HCT116 (cell line): Measurements from ENCODE around the gene APOBEC3A.
A peak's percentile ranks its signal among the peaks of the same experiment; 100 is the strongest.

Experiments used
- CTCF ChIP-seq, 3 experiments: fragments of 200-600 bp in 1 of 3; sonication (generic) in 1 of 3; IDR thresholded peaks in 2 of 3; conservative IDR thresholded peaks in 1 of 3; 2 replicates each; pipeline ENCODE4 v1.5.1; 2012 to 2017; ENCODE audit warnings: low read depth in 2 of 3, low read length in 2 of 3, antibody characterized with exemption in 1 of 3, borderline replicate concordance in 1 of 3, control low read depth in 1 of 3, mild to moderate bottlenecking in 1 of 3, mixed read lengths in 1 of 3, mixed run types in 1 of 3, moderate library complexity in 1 of 3; ENCODE audit not compliant: insufficient read depth in 1 of 3
- EZH2phosphoT487 ChIP-seq: fragments of 200-600 bp; IDR thresholded peaks from 2 replicates; pipeline ENCODE4 v1.6.1; 2018; ENCODE audit warnings: antibody characterized with exemption, borderline replicate concordance
- MAX ChIP-seq: IDR thresholded peaks from 2 replicates; pipeline ENCODE4 v1.6.1; 2012
- POLR2A ChIP-seq: IDR thresholded peaks from 2 replicates; pipeline ENCODE4 v1.7.0; 2011; ENCODE audit warnings: borderline replicate concordance; ENCODE audit not compliant: insufficient read depth, insufficient read length; ENCODE audit errors: extremely low read depth
- POLR2AphosphoS5 ChIP-seq: IDR thresholded peaks from 2 replicates; pipeline ENCODE4 v1.6.1; 2011; ENCODE audit warnings: mild to moderate bottlenecking, low read depth, low read length, moderate library complexity
- REST ChIP-seq: IDR thresholded peaks from 2 replicates; pipeline ENCODE4 v1.6.1; 2012; ENCODE audit warnings: low read depth
- SIN3A ChIP-seq: IDR thresholded peaks from 2 replicates; pipeline ENCODE4 v1.6.1; 2012; ENCODE audit warnings: low read depth
- SP1 ChIP-seq: IDR thresholded peaks from 2 replicates; pipeline ENCODE4 v1.6.1; 2012; ENCODE audit warnings: low read depth
- TCF7L2 ChIP-seq: IDR thresholded peaks from 2 replicates; pipeline ENCODE4 v1.7.0; 2011; ENCODE audit warnings: borderline replicate concordance, inconsistent platforms; ENCODE audit not compliant: insufficient read depth, insufficient read length; ENCODE audit errors: extremely low read depth
- YY1 ChIP-seq: IDR thresholded peaks from 2 replicates; pipeline ENCODE4 v1.6.1; 2011; ENCODE audit warnings: low read length, low read depth, moderate library complexity, mild to moderate bottlenecking; ENCODE audit not compliant: insufficient replicate concordance; ENCODE audit errors: extremely low read depth
- ZNF274 ChIP-seq: fragments of 200-500 bp; sonication (Bioruptor generic); IDR thresholded peaks from 2 replicates; pipeline ENCODE4 v1.6.1; 2014; ENCODE audit warnings: mild to moderate bottlenecking, low read depth, low read length, inconsistent platforms

GRCh38 chr22:38927033-38927781 lies 30.2 kb upstream of the APOBEC3A start:
- TF ChIP-seq POLR2A (no peak), ZNF274 (no peak), POLR2AphosphoS5 (peak; percentile 36; the same call in 1 of the 2 replicates), CTCF (IDR thresholded peaks at IDR 0.05 in 2 of 3, conservative IDR thresholded peaks at IDR 0.05 in 1 of 3; ENCODE audit: borderline replicate concordance in 1 of 3, insufficient read depth in 1 of 3, low read depth in 2 of 3, low read length in 2 of 3) (peak; percentile 77 to 90 (median 85)), EZH2phosphoT487 (no peak), REST (no peak), TCF7L2 (peak; percentile 56), SIN3A (no peak), SP1 (no peak), MAX (peak; percentile 56; the same call in 1 of the 2 replicates), YY1 (no peak)
